ENCODE results near the gene RBM6.

Gene RBM6

GRCh38 chr3:50126287-50127211 lies 186.6 kb downstream of the RBM6 start:
- peak; percentile 68 for DNase-seq (ENCODE audit: low spot score)
